HG03045 (cell line): ENCODE results near the gene VMAC.

Experiments
- ATAC-seq: cut with Tn5 transposase; IDR thresholded peaks from one replicate; pipeline ENCODE4 v1.9.1; 2021; ENCODE audit warnings: mild to moderate bottlenecking, moderate library complexity; ENCODE audit not compliant: unreplicated experiment

Gene VMAC

DNA sequence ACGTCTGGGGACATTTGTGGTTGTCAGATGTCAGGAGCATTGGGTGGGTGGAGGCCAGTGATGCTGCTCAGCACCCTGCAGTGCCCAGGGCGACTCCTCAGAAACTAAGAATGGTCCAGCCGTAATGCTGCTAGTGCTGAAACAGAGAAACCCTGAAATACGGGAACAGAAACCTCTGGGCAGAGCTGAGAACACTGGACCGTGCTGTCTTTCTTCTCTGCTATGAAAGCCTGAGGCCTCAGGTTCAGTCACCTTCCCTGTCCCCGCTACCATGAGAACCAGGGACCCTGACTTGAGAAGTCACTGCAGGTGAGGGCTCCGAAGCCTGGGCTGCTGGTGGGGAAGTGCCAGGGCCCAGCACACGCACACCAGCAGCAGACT lies 22.8 kb downstream of the VMAC start:
- ATAC-seq: no peak

DNA sequence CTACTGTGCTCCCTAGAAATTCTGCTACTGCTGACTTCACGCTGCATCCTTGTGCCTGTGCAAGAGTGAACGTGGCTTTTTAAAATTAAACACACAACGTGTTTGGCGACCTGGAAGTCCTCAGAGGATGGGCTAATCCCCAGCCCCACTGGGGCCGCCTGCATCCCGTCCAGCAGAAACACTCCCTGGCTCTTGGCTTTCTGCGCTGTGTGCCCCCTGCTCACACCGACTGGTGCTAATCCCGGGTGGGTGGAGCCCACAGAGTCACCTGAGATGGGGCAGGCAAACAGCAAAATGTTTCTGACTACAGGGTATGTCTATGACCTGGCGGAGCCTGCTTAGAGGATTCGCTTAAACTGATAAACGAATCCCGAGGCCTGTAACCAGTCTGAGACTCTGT lies 24.5 kb downstream of the VMAC start:
- ATAC-seq: no peak

DNA sequence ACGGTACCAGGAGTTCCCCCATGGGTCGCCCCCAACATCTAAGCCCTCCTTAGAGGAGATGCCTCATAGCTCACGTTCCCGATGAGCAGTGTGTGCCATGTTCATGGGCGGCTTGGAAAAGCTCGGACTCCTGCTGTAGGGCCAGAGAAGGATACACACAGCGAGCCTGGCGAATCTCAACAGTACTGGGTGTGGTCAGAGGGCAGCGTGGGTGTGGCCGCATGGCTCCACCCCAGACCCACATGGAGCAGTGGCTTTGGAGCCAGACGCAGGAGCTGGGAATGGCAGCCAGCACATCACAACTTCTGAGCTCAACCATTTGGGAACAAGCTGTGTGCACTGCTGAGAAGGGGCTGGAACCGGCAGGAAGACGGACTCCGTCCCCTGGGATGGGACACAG lies 25.0 kb downstream of the VMAC start:
- no peak for ATAC-seq

DNA sequence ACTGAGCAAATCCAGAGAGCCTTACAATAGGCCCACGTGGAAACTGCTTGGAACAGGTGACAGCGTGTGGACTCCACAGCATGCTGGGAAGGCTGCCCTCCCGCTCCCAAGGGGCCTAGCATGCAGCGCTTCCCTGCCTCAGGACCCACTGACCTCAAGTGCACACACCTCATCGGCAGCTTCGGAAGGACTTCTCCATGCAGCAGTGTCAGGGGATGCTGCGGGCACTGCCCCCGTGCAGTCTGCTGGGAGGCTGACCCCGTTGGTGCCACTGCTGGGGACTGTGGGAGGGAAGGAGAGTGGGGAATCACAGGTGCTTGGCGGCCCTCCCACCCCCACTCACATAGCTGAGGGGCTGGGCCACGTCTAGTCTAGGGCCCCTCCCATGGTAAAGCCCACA lies 26.6 kb downstream of the VMAC start:
- no peak for ATAC-seq

DNA sequence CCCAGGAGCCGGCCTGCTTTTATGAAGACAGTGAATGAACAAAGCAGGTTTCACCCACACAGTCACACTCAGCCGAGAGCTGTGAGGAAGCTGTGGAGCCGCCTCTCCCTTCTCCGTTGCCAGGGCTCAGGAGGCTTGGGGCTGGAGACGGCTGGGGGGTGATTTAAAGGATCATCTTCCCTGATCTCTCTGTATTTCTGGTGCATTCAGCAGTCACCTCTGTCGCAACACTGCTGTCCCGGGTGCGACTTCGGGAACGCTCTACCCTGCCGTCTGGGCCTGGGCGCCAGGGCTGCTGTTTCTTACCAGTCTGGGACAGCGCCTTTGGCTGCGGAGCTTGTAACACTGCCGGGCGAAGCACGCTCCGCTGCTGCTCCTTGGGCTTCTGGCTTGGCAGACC lies 27.5 kb downstream of the VMAC start:
- no peak for ATAC-seq

DNA sequence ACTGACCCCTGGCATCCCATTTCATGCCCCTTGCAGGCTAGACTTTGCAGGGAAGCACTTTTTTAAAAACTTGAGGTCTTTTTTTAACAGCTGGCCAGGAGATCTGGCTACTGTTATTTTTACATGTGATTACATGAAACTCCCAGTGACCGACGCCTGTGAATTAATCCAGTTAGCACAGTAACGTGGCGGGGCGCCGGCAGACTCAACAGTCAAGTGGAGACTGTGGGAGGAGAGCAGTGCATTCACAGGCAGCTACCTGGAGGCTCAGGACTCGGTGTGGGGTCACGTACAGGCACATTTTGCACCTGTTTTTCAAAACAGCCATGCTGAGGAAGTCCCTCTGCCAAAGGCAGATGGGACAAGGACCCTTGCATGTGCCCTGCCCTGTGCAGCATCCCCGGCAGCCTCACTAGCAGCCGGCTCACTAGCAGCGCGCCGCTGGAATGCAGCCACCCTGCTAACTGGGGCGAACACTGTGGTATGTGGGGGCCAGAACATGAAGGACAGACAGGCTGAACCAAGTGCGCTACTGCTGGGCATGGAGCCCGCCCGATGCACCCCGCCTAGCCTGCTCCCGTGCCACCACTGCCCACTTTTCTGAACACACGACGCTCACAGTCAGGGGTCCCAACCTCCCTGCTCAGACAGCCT lies 28.1 kb downstream of the VMAC start:
- no peak for ATAC-seq

DNA sequence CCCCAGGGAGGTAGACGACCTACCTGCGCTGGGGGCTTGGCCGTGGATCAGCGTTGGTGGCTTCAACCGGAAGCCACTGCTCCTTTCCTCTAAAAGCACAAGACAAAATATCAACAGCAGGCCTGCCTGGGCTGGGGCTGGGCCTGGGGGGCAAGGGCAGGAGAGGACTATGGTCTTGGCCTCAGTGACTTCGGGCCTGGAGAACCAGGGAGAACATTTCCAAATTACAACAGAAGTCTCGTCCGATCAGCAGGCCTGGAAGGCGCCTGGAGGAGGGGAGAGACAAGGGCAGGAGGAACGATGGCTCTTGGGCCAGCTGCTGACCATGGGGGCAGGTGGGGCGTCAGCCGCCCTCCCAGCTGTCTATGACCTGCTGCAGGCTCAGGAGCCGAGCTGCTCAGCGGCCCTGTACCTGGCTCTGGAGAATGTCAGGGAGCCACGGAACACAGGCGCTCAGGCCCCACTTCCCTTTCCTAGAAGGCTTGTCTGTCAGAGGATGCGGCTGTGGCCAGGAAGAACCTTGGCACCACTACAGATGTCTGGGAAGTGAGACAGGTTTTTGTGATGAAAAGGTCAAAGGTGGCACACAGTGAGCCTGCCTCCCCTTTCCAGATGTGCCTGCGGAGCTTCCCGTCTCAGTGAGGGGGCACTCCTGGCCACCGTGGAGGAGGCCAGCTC lies 28.9 kb downstream of the VMAC start:
- ATAC-seq: no peak

DNA sequence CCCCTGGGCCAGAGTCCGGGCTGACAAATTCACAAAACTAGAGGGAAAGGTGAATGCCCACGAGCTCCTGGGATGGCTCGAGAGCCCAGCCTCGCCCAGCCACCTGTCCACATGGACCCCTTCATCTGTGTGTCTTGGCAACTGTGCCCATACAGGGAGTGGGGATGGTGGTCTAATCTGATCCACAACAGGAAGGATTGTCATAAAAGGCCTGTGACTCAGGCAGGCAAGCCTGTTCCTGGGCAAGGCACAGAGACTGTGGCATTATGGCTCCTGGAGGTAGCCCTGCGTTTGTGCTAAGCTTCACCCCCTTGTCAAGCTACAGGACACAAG lies 29.4 kb downstream of the VMAC start:
- no peak for ATAC-seq

DNA sequence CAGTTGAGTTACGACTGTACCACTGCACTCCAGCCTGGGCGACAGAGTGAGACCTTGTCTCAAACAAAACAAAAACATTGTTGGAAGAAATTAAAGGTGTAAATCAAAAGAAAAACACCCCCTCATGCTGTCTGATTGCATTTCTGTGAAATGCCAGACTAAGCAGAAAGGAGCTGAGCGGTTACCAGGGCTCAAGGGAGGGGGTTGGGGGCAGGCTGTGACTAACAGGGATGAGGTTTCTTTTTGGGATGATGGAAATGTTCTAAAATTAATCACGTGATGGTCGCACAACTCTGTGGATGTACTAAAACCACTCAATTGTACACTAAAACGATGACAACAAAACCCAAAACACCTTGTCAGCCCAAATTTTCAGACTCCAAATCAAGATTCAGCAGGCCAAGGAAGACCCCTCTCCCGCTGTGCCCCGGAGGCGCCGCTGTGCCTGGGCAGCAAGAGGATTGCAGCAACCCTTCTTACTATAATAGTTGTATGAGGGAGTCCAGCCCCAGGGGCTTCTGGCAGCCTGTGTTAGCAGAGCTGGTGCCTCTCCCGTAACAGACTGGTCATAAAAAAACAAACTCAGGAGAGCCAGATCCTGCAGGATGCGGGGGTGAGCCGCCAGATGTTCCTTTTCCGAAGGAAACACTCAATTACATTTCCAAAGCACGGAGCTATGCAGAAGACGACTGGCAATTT lies 30.3 kb downstream of the VMAC start:
- no peak for ATAC-seq

DNA sequence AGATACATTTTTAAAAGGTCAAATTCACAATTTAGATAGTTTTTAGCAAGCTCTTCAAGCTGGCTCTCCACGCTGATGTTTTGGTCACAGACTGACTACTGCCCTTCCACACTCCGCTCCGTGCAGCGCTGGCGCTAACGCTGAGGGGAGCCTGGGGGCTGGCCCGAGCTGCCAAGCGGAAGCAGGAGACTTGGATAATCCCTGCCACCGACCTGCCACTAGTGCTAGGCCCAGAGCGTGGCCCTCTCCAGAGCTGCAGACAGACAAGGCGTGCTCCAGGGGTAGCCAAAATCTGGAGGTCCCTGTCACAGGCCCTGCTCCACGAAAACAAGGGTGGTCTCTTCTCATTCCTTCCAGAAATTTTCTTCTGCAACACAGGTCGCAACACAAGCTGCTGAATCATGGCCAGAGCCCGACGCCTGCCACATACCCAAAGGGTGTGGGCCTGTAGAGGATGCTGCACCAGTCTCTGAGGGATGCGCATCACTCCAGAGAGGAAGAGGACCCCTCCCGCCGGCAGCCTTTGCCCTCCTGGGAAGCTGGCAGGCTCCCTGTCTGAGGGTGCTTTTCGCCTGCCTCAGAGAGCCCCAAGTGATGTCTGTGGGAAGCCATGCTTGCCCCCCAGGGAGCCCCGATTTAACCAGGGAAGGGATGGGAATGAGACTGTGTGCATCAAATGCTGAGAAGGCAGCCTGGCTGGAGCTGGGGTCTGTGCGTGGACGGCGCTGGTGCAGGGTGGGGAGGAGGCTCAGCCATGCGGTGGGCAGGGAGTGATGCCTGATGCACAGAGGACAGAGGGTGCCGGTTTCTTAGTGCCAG lies 31.0 kb downstream of the VMAC start:
- no peak for ATAC-seq

DNA sequence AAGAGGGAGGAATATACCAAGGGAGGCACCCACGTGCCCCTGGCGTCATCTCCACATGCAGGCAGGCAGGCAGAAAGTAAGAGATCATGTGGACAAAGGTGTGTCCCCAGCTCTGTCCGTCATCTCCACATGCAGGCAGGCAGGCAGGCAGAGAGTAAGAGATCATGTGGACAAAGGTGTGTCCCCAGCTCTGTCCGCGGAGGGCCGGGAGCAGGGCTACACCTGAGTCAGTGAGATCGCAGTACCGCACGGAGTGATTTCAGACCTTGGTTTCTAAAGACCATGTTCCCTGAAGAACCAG lies 31.6 kb downstream of the VMAC start:
- no peak for ATAC-seq

DNA sequence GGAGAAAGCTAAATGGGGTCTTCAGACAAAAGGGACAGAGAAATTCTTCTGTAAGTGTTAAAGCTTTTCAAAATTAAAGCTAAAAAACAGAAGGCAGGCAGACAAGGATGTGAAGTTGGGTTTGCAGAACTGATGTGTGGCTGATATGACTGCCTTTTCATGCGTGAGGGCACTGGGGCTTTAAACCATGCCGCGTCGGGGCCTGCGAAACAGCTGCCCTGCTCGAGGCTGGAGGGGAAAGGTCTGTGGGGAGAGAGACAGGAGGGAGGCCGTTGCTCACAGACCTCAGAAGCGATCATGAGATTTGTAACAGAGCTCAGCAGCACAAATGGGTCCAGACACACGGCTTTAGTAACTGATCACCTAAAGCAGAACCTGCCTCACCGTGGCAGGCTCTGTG lies 32.9 kb downstream of the VMAC start:
- ATAC-seq: no peak

DNA sequence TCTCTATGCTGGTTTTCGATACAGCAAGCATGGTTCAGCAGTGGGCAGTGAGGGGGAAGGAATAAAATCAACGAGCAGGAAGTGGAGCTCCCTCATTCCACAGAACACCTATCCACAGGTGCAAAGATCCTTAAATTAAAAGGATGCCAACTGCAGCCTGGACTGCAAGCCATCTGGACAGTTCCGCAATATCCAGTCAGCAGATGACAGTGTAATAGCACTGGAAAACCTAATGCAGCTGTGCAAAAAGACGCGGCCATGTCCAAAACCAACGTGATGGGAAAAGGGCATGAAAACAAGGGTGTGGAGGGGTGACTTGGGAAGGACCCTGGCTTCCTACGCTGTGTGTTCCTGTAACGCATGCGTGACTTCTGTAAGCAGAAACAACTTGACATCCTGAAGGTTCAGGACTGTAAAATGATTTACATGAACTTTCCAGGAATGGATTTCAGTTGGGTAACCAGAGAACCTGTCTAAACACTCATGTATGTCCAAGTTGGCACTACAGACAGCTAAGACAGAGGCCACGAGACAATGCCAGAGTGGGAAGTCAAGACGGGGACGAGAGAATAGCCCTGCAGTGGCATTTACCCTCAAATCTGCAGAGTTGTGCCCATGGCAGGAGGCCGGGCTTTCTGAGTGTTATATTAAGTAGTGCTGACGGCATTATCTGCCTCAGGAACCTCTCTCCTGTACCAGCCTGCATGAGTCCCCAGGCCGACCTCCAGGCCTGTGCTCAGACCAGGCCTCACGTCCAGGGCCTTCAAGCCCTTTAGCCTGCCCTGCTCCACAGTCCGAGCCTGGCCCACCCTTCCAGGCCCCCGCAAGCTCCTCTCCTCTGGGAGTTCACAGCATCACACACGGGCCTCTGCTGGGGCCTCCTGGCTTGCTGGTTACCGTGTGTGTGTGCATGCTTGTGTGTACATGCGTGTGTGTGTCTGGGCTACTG lies 35.9 kb downstream of the VMAC start:
- ATAC-seq: no peak

DNA sequence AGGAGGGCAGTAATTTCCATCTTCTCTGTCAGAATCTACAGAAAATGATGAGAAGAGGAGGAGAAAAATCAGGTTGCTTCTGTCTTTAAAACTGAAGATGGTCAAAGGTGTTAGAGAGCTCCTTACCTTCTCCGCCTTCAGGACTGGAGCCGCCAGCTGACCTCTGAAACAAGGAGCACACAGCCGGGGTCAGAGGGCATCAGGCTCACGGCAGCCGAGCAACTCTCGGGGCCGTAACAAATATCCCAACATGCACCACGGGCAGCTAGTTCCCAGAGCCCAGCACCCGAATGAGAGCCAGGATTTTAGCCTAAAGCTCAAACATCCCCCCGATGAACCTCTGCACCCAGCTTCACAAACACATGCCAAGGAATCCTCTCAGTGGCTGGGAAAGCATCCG lies 37.0 kb downstream of the VMAC start:
- ATAC-seq: no peak

DNA sequence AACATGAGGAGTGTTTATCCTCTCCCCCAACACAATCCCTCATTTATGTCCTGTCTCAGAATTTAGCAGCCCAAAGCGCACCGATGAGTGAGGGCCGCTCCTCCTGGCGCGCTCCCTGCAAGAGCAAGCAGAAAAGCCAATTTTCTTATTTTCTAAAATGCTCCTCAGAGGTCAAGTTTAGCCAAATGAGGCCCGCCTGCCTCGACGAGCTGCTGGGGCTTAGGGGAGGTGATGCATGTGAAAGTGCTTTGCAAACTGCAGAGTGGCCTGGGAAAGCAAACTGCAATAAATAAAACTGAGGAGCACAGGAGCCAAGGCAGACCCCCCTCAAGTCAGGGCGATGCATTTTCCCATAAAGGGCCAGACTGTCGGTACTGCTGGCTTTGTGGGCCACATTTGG lies 38.4 kb downstream of the VMAC start:
- ATAC-seq: no peak

DNA sequence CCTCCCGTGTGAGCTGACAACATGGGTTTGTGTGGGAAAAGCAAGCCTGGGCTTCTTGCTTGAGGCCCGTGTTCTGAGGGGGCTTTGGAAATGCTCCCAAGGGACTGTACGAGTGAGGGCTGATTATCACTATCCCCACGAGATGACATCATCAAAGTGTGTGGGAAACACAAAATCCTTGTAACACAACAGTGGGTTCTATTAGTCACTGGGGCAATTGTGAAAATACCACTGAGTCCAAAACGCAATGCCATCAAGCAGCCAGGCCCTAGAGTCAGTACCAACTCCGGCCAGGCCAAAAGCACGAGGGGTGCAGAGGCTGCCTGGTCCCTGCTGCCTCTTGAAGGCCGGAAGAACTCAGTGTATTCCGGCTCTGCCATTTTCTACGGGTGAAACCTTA lies 39.0 kb downstream of the VMAC start:
- no peak for ATAC-seq

DNA sequence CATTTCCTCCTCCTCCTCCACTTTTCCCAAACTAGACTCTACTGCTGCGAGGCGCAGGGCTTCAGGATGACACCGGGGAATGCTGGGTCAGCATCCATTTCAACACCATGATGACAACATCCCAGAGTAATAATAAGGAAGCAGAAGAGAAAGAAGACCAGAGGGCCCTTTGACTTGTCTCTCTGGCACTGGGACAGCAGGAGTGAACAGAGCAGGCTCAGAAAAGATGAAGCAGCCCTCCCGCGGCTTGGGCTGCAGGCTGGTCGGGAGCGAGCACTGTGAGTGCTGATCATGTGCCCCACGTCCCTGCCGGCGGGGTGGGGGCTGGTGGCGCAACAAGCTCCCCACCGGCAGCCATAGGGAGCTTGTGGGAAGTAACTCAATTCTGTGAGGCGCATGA lies 42.8 kb downstream of the VMAC start:
- ATAC-seq: no peak

DNA sequence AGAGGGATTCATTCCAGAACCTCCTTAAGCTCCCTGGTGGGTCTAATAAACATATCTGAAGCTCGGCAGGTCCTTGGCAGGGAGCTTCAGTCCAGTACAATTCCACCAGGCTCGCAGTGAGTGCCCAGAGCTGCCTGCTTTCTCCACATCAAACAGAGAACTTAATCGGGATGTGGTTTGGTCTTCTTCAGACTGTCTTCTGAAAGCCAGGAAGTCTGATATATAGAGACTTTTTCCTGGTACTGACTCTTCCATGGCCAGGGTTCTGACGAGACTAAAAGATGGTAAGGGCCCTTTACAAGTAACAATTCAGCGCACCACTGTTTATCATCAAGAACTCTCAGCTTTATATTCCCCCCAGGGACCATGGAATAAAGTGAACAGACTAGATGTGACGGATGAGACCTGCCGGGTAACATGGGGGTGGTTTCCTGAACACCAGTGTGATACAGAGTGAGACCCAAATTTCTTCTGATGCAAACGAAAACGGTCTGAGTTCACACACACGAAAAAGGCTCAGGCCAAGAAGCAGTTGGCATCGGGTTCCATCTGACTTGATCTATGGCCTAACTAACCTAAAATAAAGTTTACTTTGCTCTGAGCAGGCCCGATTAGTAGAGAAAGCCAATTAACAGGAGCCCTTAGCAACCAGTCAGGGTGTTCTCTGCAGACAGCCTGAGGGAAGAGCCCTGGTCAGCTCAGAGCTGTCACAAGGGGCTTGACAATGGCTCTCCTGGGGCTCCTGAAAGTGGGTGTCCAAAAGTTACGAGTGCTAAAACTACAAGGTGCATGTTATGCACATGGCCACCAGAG lies 44.3 kb downstream of the VMAC start:
- ATAC-seq: no peak

DNA sequence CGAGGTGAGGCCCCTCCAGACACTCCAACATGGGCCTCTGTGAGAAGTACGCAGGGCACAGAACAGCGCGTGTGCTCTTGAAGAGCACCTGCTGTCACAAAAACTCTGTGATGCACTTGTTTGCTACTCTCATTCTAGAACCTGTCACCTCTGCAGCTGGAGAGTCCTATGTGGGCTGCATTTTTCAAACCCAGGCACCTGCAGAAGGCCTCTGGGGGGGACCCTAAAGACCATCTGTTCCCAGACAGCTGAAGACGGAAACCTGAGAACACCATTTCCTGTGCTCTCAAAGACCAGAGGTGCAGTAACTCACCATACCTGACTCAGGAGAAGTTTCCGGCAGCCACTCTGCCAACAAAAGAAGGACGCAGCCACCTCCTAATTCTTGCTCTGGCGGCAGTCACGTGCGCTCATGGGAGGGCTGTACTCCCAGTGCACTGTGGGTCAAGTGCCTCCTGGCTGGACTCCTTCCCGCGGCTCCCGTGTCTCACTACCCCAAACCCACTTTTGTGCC lies 45.2 kb downstream of the VMAC start:
- ATAC-seq: no peak

DNA sequence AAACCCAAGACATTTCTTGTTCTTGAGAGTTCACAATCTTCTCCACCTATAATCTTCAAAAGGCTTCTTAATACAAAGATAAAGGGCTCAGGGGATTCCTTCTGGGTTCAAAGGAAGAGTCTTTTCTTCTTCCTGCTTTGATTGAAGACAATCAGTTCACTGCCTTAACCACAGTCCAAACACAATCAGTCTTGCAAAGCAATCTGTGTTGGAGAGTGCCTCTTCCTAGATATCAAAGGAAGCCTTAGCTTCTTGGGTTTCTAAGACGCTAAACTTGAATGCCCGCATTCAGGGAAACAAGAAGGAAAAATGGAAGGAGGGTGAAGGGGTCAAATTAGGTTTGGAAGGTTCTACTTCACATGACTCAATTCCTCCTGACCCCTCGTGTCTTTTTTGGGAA lies 46.1 kb downstream of the VMAC start:
- no peak for ATAC-seq
